Hematopoietic multipotent progenitor cell treated with erythropoietin and hydrocortisone succinate and interleukin-3 and kit ligand, for 6 days (in vitro differentiated cells): Measurements from ENCODE around the gene ANO4.

ENCODE experiments used
- DNase-seq: peaks from one replicate; pipeline ENCODE4 v3.0.0-alpha.2; 2015

Gene ANO4

DNA sequence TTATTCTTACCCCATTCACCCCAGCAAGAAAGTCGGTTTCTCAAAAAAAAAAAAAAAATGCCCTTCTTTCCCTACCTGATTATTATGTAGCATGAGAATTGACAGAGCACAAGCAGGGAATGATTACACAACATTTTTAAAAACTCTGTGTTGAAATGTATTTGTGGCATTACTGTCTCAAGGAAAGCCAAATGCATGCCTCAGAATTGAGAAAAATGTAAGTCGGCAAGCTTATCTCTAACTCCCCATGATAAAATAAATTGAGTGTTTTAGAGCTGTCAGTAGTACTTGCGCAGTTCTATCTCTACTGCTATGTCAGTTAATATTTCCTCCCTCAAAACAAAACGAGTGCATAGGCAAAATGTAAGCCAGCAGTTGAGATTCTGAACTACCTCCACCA, 25.7 kb downstream of the ANO4 start:
- no peak for DNase-seq

DNA sequence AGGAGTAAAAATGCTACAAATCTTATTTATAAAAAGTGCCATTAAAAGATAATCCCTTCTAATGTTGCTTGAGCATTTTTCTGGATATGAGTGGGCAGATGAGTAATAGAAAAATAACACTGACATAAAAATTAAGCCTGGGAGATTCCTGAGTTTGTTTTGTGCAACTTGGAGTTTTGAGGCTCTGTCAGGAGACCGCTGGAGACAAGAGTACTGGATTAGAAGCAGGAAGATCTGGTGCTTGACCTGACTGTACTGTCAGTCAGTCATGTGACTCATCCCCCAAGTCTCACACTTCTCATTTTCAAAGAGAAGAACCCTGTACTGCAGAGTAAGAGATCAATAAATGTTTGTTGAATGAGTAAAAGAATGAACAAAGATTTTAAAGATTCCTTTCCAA, 29.4 kb downstream of the ANO4 start:
- DNase-seq: no peak

DNA sequence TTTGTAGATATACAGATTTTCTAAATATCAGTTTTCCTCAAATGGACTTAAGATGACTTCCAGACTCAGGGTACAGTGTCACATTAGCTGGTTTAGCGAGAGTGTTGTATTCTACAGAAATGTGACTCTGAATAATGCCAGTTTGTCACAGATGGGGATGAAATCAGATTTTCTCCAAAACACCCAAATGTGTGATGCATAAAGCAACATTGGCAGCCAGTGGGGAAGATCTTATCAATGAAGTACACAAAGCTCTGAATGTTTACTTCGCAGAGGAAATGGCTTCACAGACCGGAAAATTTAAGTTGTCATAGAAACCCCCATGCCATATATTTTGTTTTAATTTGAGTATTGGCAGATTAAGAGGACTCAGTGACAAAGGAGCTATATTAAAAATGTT, 29.9 kb downstream of the ANO4 start:
- DNase-seq: no peak

DNA sequence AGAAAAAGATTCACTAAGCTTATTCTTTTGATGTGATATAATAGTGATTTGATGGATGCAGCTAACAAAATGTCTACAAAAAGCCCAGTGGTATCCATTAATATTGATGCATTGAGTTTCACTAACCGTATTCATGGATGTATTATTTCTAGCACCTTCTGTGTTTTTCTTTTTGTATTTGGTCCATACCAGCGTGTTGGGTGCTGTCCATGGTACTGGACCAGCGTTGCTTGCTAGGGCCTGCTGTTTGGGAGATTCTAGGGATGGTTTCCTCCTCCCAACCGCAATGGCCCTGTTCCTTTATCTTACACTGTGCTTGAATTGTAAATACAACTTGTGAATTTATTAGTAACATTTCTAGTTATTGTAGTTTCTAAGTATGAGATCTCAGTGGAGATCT, 31.7 kb downstream of the ANO4 start:
- peak; percentile 70 for DNase-seq

DNA sequence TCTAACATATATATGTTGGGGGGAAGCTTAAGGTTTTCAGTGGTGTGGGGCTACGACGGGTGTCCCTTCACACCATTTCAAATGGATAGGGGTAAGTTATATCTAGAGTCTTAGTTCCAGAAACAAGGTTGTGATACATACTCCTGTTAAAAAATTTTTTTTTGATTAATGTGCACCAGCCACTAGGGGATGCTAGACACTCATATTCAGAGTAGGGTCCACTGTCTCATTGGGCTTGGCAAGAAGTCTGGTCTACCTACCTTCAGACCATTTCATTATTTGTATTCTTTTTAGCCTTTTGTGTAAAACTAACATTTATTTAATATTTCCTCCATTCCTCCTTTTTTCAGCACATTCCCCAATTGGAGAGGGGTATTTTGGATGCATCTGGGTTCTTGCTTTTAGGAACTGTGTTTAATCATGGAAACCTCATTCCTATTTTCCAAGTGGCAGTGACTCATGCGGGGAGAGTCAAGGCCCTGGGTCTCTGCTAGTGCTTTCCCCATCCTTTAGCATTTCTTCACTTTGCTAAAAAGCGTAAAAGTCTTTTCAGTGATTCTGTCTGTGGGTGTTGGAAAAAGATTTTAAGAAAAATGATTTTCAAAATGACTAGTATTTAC, 33.4 kb downstream of the ANO4 start:
- DNase-seq: peak; percentile 59

DNA sequence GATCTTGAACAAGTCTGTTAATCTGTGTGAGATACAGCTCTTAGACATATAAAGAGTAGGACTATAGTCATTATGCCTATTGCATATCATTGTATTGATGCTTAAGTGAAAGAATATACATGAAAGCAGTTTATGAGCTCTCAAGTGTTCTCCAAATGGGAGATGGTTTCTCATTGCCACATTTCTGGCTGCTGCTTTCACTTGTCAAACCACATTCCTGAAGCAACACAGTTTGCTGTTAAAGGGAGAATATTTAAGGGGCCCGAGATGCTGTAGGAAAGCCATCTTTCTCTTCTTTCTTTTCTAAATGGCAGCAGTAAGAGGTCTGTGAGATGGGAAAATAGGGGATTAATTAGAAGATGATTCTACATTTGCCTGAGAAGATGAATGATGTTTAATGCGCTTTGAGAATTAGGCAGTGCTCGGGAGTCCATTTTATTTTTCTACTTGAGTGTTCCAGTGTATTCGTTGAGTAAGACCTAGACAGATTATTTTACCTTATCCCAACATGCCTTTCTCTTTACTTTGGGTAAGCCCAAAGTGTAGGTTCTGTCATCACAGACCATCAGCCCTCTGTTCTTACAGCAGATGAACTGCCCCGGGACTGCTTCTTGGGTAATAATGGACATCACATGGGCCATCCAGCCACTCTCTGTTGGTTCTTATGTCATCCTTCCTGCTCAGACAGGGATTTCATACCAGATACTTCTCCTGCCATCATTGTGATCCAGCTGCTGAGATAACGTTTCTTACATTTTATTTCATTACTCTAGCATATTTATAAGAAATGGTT, 35.6 kb downstream of the ANO4 start:
- DNase-seq: no peak

DNA sequence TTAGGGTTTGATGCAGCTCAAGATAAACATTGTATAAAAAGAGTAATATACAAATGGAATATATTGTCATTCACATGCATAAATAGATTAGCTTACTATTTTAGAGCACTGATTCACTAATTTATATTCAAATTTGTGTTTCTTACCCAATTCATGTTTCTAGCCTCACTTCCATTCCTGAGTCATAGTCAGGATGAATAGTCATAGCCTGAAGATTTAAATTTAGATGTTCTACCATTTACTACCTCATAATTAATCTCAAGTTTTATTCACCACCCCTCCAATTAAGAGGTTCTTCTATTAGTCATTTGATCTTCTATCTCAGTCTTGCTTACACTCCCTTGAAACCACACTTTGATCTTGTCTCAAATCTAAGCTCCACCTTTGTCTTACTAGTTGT, 38.7 kb downstream of the ANO4 start:
- no peak for DNase-seq

DNA sequence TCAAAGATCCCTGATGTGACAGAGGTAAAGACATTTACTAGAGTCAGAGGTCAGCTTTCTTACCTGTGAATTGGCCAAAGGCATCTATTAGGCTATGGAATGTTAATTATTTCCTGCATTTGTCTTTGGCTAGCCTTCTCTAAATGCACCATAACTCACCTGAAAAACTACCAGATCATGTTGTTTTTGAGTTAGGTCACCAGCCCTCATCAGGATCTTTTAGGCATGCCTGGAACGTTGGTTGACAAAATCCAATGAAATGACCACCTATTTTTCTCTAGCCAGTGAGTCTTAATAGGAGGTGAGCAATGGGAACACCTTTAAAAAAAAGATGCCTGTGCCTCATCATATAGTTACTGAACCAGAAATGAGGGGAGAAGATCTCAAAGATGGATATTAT, 46.2 kb downstream of the ANO4 start:
- DNase-seq: no peak

DNA sequence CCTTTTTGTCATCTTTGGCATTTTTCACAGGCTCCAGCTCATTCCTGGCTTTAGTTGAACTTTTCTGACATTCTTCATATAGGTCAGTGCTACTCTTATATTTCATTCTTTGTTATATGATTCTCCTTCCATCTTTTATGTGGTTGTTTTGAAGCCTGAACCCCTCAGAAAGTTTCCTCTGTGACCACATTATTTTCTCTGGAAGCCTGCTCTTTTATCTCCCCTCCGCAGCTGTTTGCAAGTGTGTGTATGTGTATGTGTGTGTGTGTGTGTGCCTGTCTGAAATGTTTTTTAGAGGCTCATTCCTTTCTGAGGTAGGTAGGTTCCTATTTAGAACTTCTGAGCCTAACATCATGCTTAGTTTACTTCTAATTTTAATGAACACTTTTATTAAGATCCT, 47.6 kb downstream of the ANO4 start:
- DNase-seq: peak; percentile 37

DNA sequence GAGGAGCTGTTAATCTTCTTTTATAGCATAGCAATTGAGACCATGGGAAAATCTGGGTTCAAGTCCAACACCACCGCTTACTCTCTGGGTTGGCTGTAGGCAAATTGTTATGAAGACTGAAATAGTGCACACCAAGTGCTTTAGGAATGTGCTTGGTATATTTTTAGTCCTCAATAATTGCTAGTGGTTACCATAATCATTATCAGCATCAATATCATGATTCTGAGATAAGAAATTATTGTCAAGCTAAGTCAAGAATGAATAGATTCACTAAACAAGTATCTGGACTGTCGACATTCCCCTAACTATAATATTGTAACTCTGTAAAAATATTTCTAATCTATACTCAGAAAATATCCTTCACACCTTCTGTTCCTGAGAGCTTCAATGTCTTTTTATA, 48.5 kb downstream of the ANO4 start:
- DNase-seq: no peak

DNA sequence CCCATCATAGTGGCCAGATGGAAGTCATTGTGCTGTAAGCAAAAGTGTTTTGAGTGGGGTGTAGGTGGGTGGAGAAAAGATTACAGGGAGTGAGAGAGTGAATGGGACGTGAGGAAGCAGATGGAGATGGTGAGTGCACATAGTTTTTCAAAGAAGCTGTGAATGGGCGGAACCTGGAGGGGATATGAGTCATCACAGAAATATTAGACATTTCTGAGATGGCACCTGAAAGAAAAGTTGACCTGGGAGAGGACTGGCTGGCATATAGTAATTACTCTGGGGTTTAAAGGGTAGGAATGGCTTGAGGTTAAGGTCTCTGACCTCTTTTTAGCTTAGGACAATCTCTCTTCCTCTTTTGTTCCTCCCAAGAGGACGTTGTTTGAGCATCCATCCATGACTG, 50.5 kb downstream of the ANO4 start:
- no peak for DNase-seq

DNA sequence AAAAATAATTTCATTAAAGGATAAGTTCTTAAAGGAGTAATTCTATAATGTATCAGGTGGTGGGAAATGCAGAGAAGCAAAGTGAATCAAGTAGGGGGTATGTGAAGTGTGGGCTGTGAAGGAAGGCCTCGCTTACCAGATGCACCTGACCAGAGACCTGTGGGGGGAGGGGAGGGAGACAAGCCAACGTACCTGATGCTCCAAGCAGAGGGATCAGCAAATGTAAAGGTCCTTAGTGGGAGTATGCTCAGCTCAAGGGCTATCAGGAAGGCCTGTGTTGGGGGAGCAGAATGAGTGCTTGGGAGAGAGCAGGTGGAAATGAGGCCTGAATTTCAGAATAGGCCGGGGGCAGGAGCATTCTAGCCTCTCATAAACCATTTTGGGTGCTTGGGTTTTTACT, 57.1 kb downstream of the ANO4 start:
- DNase-seq: no peak

DNA sequence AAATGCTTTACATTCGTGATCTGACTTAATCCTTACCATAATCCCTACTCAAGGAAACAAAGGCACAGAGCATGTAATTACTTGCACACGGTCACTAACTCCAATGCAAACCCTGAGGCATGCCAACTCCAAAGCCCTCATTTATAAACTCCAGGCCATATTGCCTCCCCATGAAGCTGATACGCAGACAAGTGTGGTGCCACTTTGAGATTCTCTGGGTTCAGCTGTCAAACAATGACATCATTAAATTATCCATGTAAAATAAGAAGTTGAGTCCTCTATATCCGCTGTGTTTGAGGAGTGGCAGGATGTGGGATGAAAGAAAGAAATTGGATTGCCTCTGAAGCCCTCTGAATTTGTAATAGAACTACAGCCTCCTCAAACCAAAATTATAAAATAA, 62.8 kb downstream of the ANO4 start:
- no peak for DNase-seq

DNA sequence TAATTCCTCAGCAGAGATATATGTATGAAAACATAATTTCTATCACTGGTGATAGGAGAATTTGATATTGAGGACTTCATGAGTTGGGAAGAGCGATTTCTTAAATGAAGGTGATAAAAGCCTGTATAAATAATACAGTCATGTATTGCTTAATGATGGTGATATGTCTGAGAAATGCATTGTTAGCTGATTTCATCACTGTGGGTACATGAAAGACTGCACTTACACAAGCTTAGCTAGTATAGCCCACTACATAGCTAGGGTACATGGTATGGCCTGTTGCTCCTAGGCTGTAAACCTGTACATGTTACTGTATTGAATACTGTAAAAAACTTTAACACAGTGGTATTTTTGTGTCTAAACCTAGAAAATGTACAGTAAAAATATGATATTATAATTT, 63.4 kb downstream of the ANO4 start:
- DNase-seq: no peak

DNA sequence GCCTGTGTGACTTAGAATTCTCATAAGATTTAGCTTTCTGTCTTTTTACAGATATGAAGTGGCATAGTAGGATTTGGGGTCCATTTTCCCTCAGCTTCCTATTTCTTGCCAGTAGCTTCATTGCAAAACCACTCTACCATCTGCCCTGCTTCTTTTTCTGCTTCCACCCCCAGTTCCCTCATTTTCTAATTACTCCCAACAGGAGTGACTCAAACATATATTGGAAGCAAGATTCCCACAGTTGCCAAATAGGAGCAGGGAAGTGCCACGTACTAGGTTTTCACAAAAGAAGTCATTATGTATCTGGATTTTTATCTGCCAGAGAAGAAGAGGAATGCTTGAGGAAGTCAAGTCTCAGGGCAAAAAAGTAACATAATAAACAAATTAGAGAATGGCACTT, 64.1 kb downstream of the ANO4 start:
- no peak for DNase-seq

DNA sequence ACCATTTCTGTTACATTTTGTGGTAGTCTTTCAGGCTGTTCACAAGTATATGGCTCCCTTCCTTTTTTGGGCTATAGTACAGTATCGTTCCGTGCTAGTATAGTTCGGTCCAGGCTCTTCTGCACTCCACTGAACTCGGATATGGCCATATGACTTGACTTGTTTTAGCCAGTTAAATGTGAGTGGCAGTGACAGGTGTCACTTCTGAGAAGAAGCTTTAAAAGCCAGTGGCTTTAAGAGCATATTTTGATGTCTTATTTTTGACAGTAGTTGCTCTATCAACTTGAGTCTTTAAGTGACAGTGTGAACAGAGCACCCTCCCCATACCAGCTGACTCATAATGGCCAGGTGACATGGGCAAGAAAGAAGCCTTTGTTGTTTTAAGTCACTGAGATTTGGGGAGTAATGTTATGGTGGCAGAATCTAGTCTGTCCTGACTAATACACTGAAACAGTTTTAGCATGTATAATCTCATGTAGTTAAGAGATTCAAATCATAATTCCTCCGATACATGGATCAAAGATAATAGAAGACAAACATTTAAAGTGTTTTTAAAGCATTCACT, 64.6 kb downstream of the ANO4 start:
- DNase-seq: no peak

DNA sequence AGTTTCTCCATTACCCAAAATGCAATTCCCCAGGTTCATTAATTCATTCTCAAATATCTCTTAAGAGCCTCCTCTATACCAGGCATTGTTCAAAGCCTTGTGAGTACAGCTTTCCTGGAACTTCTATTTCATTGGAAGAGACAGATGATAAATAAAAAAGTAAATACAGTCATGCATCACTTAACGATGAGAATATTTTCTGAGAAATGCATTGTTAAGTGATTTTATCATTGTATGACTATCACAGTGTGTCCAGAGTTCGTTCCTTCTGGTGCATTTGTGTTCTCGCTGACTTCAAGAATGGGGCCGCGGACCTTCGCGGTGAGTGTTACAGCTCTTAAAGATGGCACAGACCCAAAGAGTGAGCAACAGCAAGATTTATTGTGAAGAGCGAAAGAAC, 66.0 kb downstream of the ANO4 start:
- no peak for DNase-seq

DNA sequence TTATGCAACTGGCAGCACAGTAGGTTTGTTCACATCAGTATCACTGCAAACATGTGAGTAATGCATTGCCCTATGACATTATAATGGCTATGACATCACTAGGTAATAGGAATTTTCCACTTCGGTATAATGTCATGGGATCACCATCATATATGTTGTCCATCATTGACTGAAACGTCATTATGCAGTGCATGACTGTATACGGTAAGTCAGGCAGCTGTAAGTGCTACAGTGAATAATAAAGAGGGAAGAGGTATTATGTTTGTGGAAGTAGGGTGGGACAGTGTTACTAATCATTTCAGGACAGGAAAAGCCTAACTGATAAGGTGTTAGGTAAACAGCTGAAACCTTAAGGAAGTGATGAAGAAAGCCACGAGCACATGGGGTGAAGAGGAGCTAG, 68.1 kb downstream of the ANO4 start:
- DNase-seq: no peak

DNA sequence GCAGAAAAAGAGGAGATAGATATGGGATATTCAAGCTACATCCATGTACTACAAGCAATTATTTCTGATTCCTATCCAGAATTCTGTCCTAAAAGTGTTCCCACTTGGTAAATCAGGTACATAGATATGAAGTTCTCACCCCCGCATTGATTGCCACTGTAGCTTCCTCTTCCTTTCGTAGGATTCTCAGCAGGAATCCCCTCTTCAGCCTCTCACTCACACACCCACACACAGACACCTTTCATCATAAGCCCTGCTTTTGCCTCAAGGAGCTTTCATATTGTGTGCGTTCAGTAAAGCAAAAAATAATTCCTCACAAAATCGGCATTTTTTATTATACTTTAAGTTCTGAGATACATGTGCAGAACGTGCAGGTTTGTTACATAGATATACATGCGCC, 69.8 kb downstream of the ANO4 start:
- DNase-seq: no peak

DNA sequence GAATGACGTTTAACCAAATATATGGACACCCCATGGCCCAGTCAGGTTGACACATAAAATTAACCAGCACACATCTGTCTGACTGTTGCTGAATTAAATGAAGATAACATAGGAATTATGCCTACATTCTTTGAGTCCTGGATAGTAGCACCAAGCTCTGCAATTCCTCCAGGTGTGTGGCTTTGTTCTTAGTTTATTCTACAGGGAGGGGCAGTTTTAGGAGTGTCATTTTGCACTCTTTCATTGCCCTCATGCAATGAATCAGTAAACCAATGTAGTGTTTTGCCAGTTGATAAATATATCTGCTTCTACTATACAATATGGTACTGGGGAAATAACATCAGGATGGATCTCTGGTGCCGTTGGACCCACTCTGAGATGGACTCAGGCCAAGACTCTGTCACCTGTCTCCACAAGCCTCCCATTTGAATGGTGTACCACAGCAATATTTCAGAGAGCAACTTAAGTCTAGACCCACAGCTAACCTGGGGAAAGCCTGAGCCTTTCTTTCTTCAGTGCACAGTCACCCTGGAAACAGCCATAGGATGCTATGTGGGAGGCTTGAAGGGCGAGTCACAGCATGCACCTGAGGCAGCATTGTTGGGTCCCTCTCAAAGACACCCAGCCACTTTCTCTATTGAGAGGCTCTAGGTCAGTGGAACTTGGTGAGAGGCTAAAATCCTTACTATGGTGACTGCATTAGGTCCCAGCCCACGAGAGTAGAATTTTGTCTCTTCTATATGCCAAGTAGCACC, 73.2 kb downstream of the ANO4 start:
- DNase-seq: no peak

DNA sequence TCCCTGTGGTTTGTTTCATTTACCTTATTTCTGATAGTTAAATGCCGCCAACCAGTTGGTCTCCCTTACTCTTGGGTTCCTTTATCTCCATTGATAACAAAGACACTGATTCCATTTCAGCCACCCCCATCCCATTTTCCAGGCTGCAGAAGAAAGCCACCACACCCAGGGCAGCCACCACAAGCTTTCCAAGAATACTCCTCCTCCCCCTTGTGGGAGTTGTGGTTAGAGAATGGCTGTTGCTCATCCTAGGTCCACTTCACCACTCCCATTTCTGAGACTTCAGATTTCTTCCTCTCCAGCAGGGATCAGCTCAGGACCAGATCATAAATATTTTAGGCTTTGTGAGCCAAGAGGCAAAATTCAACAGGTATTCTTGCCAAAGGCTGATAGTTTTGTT, 73.9 kb downstream of the ANO4 start:
- no peak for DNase-seq

DNA sequence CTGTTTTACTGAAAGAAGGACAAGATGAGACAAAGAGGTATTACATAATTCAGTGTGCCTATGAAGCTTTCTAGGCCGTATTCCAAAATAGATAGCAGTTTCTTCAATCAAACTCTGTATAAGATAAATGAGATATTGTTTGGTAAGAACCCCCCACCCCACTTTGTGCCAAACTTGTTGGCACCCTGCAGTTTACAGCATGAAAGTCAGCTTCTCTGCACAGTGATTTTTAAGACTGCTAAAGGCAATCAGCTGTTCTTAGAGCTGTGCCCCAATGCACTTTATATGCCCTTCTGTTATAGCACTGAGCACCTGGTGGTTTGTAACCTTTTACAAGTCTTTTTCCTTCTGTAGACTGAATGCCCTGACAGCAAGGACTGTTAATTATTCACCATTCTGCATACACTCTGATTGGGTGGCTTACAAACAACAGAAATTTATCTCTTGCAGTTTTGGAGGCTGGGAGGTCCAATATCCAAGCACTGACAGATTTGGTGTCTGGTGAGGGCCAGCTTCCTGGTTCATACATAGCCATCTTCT, 76.7 kb downstream of the ANO4 start:
- no peak for DNase-seq

DNA sequence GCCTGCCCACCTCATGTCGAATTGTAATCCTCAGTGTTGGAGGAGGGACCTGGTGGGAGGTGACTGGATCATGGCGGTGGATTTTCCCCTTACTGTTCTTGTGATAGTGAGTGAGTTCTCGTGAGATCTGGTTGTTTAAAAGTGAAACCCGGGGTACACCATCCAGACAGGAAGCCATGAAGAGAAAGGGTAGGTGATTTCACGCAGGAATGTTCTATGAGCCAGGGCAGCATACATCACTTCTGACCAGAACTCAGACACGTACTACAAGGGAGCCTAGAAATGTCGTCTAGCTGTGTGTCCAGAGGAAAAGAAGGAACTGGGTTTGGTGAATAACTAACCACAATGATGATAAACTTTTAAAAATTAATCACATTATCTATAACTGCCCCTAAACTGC, 80.6 kb downstream of the ANO4 start:
- DNase-seq: no peak

DNA sequence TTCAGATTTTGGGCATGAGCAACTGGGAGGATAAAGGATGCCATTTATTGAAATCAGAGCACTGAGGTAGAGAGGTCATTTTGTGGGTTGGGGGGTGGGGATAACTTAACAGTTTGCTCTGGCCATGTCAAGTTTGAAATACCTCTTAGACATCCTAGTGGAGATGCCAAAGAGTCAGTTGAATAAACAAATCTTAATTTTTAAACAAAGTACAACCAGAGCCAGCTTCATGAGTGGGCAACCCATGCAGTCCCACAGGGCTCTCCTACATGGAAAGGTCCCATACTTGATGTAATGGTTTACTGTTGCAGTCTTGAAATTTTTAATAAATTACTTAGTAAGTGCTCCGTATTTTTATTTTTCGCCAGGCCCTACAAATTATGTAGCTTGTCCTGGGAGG, 81.2 kb downstream of the ANO4 start:
- DNase-seq: no peak
